ENCODE measurements around the gene HLA-B. TPM values are rescaled to one million over a fixed set of nuclear protein-coding genes. Genes with fewer than 3 reads are reported as not detected.
A peak's percentile ranks its signal among the peaks of the same experiment; 100 is the strongest.

HLA-B gene
- total and polyA plus RNA-seq, 2 donors from 2014 or later = 1,348 to 1,532 TPM

DNA sequence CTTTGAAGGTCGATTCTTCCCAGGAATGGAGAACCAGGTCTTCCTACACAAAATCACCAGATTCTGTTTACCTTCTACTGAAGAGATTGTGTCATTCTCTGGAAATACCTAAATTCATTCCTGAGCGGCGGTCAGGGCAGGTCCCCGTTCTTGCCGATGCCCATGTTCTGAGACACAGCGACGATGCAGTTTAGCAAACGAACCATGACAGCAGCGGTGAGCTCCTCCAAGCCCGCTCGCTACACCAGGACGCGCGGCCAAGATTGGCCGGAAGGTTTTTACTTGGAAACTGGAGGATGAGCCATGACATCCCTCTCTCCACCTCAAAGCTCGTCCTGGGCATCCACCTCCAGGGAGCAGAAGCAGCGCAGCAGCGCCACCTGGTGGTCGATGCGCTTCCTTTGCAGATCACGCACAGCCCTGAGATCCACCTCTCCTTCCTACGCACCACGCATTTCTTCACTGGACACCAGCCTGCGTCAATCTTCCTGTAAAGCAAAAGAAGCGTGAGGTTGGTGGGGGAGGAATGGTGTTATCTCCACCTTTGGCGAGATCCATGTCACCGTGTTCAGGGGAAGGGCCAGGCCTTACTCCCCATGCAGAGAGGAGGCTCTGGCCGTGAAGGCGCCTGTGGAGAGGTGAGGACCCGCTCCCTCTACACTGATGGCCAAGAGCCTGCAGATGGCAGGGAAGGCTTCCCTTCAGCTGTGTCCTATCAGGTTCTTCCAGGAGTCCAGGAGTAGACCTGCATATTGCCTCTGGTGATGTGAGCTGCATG lies 9.9 kb upstream of the HLA-B start:
- Histone ChIP-seq H3K36me3 (ENCODE audit: control insufficient read depth in 2 of 3, insufficient read depth in 3 of 3, low read length in 3 of 3) (no peaks in the 10 kb centered on the region), H3K9me3 (ENCODE audit: control insufficient read depth in 2 of 3, insufficient read depth in 1 of 3, low read length in 3 of 3) (peaks cover 0 to 2% (median 0%) of the 10 kb centered on the region in 3 donors), H3K27ac (ENCODE audit: low read depth in 2 of 2, low read length in 2 of 2) (no peak overlapping the region), H3K27me3 (ENCODE audit: control insufficient read depth, insufficient read depth, low read length) (peaks cover 11% of the 10 kb centered on the region), H3K4me3 (ENCODE audit: low read length in 3 of 3) (peak overlapping the region; percentile 24 to 56 (median 46)), H3K9ac (ENCODE audit: low read length in 3 of 3) (peak overlapping the region in 2 of 3 donors; percentile 20 to 59), H3K4me1 (ENCODE audit: control insufficient read depth in 2 of 3, insufficient read depth in 2 of 3, low read depth in 1 of 3, low read length in 3 of 3) (peaks cover 0 to 5% (median 0%) of the 10 kb centered on the region in 3 donors)
- intact Hi-C loops (cut with DNase I) = loop anchor here (10.0 kb wide), 1 partner anchor 162 kb away; no protein-coding TSS in a partner anchor
- TF ChIP-seq CTCF (IDR thresholded peaks at IDR 0.05; ENCODE audit: borderline replicate concordance, extremely low read depth, insufficient read depth) = peak; percentile 91
- FAIRE-seq (no peak), DNase-seq (peak; percentile 86 to 95 (median 93))

DNA sequence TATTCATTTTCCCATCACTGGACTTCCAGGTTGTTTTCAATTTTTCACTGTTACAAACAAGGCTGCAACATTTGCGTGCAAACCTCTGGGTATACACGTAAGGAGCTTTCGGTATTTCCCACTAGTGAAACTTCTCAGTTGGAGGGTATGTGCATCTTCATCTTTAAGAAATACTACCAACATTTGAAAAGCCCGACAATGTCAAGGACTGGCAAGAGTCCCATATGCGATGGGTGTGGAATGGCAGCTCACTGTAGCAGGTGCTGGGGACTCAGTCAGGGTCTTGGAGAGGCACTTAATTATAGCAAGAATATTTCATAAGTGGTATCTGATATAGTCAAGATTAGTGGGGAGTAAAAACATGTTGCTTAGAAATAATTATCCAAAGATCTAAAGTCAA lies 8.9 kb upstream of the HLA-B start:
- peaks cover 11% of the 10 kb centered on the region for H3K27me3 ChIP-seq (ENCODE audit: control insufficient read depth, insufficient read depth, low read length)
- no peak overlapping the region for H3K4me3 ChIP-seq (ENCODE audit: low read length in 3 of 3)
- no peak for FAIRE-seq
- no peak overlapping the region for H3K27ac ChIP-seq (ENCODE audit: low read depth in 2 of 2, low read length in 2 of 2)
- H3K36me3 ChIP-seq (ENCODE audit: control insufficient read depth in 2 of 3, insufficient read depth in 3 of 3, low read length in 3 of 3) = no peaks in the 10 kb centered on the region
- no peak overlapping the region for H3K9ac ChIP-seq (ENCODE audit: low read length in 3 of 3)
- TF ChIP-seq CTCF (IDR thresholded peaks at IDR 0.05; ENCODE audit: borderline replicate concordance, extremely low read depth, insufficient read depth) = no peak
- no peaks in the 10 kb centered on the region for H3K9me3 ChIP-seq (ENCODE audit: control insufficient read depth in 2 of 3, insufficient read depth in 1 of 3, low read length in 3 of 3)
- no peak for DNase-seq
- intact Hi-C loops (cut with DNase I) = loop anchor here (10.0 kb wide), 1 partner anchor 161 kb away; no protein-coding TSS in a partner anchor
- H3K4me1 ChIP-seq (ENCODE audit: control insufficient read depth in 2 of 3, insufficient read depth in 2 of 3, low read depth in 1 of 3, low read length in 3 of 3) = peaks cover 0 to 5% (median 0%) of the 10 kb centered on the region in 3 donors

DNA sequence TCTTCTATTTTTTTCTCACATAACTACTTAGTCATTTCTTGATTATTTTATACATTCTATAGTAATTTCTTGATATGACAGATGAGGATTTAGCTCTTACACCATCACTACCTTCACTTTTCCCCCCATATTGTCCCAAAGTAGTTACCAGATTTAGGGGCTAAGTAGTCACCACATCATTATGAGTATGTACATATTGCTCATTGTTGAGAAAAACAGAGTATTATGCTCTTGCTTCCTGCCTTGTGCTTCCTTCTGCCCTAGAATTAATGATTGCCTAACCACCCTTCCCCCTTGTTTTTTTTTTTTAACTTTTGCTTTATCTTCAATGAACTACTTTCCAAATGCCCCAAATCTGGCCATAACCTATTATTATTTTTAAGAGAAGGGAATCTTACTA lies 6.8 kb upstream of the HLA-B start:
- peaks cover 15% of the 10 kb centered on the region for H3K27me3 ChIP-seq (ENCODE audit: control insufficient read depth, insufficient read depth, low read length)
- no peaks in the 10 kb centered on the region for H3K36me3 ChIP-seq (ENCODE audit: control insufficient read depth in 2 of 3, insufficient read depth in 3 of 3, low read length in 3 of 3)
- TF ChIP-seq CTCF (IDR thresholded peaks at IDR 0.05; ENCODE audit: borderline replicate concordance, extremely low read depth, insufficient read depth) = no peak
- intact Hi-C loops (cut with DNase I) = loop anchor here (10.0 kb wide), 1 partner anchor 159 kb away; no protein-coding TSS in a partner anchor
- peaks cover 0 to 5% (median 0%) of the 10 kb centered on the region in 3 donors for H3K4me1 ChIP-seq (ENCODE audit: control insufficient read depth in 2 of 3, insufficient read depth in 2 of 3, low read depth in 1 of 3, low read length in 3 of 3)
- no peak for DNase-seq
- no peak for FAIRE-seq
- H3K9me3 ChIP-seq (ENCODE audit: control insufficient read depth in 2 of 3, insufficient read depth in 1 of 3, low read length in 3 of 3) = no peaks in the 10 kb centered on the region
- no peak overlapping the region for H3K9ac ChIP-seq (ENCODE audit: low read length in 3 of 3)
- no peak overlapping the region for H3K27ac ChIP-seq (ENCODE audit: low read depth in 2 of 2, low read length in 2 of 2)
- no peak overlapping the region for H3K4me3 ChIP-seq (ENCODE audit: low read length in 3 of 3)

Measured in kidney (tissue), 14 donors.